HUES6 (cell line): ENCODE data around the gene DYRK1A.

Experiments used
- H3K27ac ChIP-seq: 2 replicates; pipeline ENCODE4 v1.7.0; 2013; ENCODE audit warnings: low read depth, mild to moderate bottlenecking, low read length, inconsistent platforms
- H3K27me3 ChIP-seq: 2 replicates; pipeline ENCODE4 v1.6.1; 2013; ENCODE audit warnings: low read length; ENCODE audit not compliant: control insufficient read depth, insufficient read depth
- H3K36me3 ChIP-seq: 2 replicates; pipeline ENCODE4 v1.6.1; 2013; ENCODE audit warnings: low read length; ENCODE audit not compliant: control insufficient read depth, insufficient read depth
- H3K4me1 ChIP-seq: 2 replicates; pipeline ENCODE4 v1.6.1; 2013; ENCODE audit warnings: low read length; ENCODE audit not compliant: control insufficient read depth, insufficient read depth
- H3K4me3 ChIP-seq: 2 replicates; pipeline ENCODE4 v1.5.1; 2013; ENCODE audit warnings: low read depth, low read length
- H3K9ac ChIP-seq: one replicate; pipeline ENCODE4 v1.6.1; 2013; ENCODE audit warnings: mild to moderate bottlenecking, low read length
- H3K9me3 ChIP-seq: 2 replicates; pipeline ENCODE4 v1.6.1; 2013; ENCODE audit warnings: low read depth, low read length; ENCODE audit not compliant: control insufficient read depth, insufficient read depth

DYRK1A gene

GRCh38 chr21:37386151-37386550 lies 19.6 kb downstream of the DYRK1A start:
- H3K9me3 ChIP-seq = no peaks in the 10 kb centered on the region
- no peak overlapping the region for H3K9ac ChIP-seq
- H3K27me3 ChIP-seq = no peaks in the 10 kb centered on the region
- H3K36me3 ChIP-seq = no peaks in the 10 kb centered on the region; the same call in 1 of the 2 replicates
- H3K4me1 ChIP-seq = peaks cover 31% of the 10 kb centered on the region
- H3K27ac ChIP-seq = no peak overlapping the region
- H3K4me3 ChIP-seq = no peak overlapping the region

- Histone ChIP-seq H3K27me3 (no peaks in the 10 kb centered on the region), H3K9ac (no peak overlapping the region), H3K4me1 (peaks cover 14% of the 10 kb centered on the region), H3K9me3 (no peaks in the 10 kb centered on the region; the same call in 1 of the 2 replicates), H3K4me3 (no peak overlapping the region), H3K27ac (no peak overlapping the region), H3K36me3 (no peaks in the 10 kb centered on the region; the same call in 1 of the 2 replicates)
Observed at GRCh38 chr21:37389456-37389855, 22.9 kb downstream of the DYRK1A start.

- H3K36me3 ChIP-seq = no peaks in the 10 kb centered on the region; the same call in 1 of the 2 replicates
- H3K9ac ChIP-seq = no peak overlapping the region
Observed at GRCh38 chr21:37391666-37392065, 25.1 kb downstream of the DYRK1A start.

GRCh38 chr21:37392441-37392840 lies 25.9 kb downstream of the DYRK1A start:
- Histone ChIP-seq H3K27me3 (no peaks in the 10 kb centered on the region), H3K9me3 (no peaks in the 10 kb centered on the region; the same call in 1 of the 2 replicates), H3K4me3 (no peak overlapping the region), H3K9ac (no peak overlapping the region), H3K4me1 (peaks cover 20% of the 10 kb centered on the region; the same call in 1 of the 2 replicates), H3K36me3 (no peaks in the 10 kb centered on the region; the same call in 1 of the 2 replicates), H3K27ac (no peak overlapping the region)

More at GRCh38 chr21:37391666-37392065, 25.1 kb downstream of the DYRK1A start:
- H3K27me3 ChIP-seq = no peaks in the 10 kb centered on the region
- no peak overlapping the region for H3K4me3 ChIP-seq
- H3K4me1 ChIP-seq = peaks cover 13% of the 10 kb centered on the region; the same call in 1 of the 2 replicates
- no peaks in the 10 kb centered on the region; the same call in 1 of the 2 replicates for H3K9me3 ChIP-seq
- no peak overlapping the region for H3K27ac ChIP-seq

- no peak overlapping the region for H3K27ac ChIP-seq
- no peak overlapping the region for H3K4me3 ChIP-seq
- no peaks in the 10 kb centered on the region; the same call in 1 of the 2 replicates for H3K9me3 ChIP-seq
- H3K27me3 ChIP-seq = no peaks in the 10 kb centered on the region
- H3K4me1 ChIP-seq = peaks cover 22% of the 10 kb centered on the region; the same call in 1 of the 2 replicates
- no peak overlapping the region for H3K9ac ChIP-seq
- H3K36me3 ChIP-seq = no peaks in the 10 kb centered on the region; the same call in 1 of the 2 replicates
Observed at GRCh38 chr21:37393030-37393429, 26.5 kb downstream of the DYRK1A start.

- H3K27me3 ChIP-seq = no peaks in the 10 kb centered on the region
- no peak overlapping the region for H3K27ac ChIP-seq
- H3K9me3 ChIP-seq = no peaks in the 10 kb centered on the region; the same call in 1 of the 2 replicates
- peaks cover 22% of the 10 kb centered on the region; the same call in 1 of the 2 replicates for H3K4me1 ChIP-seq
- H3K36me3 ChIP-seq = no peaks in the 10 kb centered on the region; the same call in 1 of the 2 replicates
- no peak overlapping the region for H3K4me3 ChIP-seq
- no peak overlapping the region for H3K9ac ChIP-seq
Observed at GRCh38 chr21:37393786-37394185, 27.2 kb downstream of the DYRK1A start.

- H3K27me3 ChIP-seq = no peaks in the 10 kb centered on the region
- H3K36me3 ChIP-seq = no peaks in the 10 kb centered on the region; the same call in 1 of the 2 replicates
- H3K4me1 ChIP-seq = peaks cover 19% of the 10 kb centered on the region; the same call in 1 of the 2 replicates
- no peak overlapping the region for H3K4me3 ChIP-seq
- peaks cover 16% of the 10 kb centered on the region; the same call in 1 of the 2 replicates for H3K9me3 ChIP-seq
- H3K9ac ChIP-seq = no peak overlapping the region
- H3K27ac ChIP-seq = no peak overlapping the region
Observed at GRCh38 chr21:37395961-37396360, 29.4 kb downstream of the DYRK1A start.

- Histone ChIP-seq H3K36me3 (no peaks in the 10 kb centered on the region; the same call in 1 of the 2 replicates), H3K27ac (no peak overlapping the region), H3K9ac (no peak overlapping the region), H3K9me3 (peaks cover 20% of the 10 kb centered on the region; the same call in 1 of the 2 replicates), H3K4me1 (peaks cover 19% of the 10 kb centered on the region; the same call in 1 of the 2 replicates), H3K4me3 (no peak overlapping the region), H3K27me3 (no peaks in the 10 kb centered on the region)
Observed at GRCh38 chr21:37396855-37397254, 30.3 kb downstream of the DYRK1A start.

GRCh38 chr21:37398697-37399096 lies 32.1 kb downstream of the DYRK1A start:
- Histone ChIP-seq H3K36me3 (no peaks in the 10 kb centered on the region), H3K4me3 (no peak overlapping the region), H3K9me3 (peaks cover 26% of the 10 kb centered on the region; the same call in 1 of the 2 replicates), H3K9ac (no peak overlapping the region), H3K4me1 (peaks cover 19% of the 10 kb centered on the region; the same call in 1 of the 2 replicates), H3K27ac (no peak overlapping the region), H3K27me3 (no peaks in the 10 kb centered on the region)

GRCh38 chr21:37402251-37402867 lies 35.8 kb downstream of the DYRK1A start:
- Histone ChIP-seq H3K4me1 (peaks cover 10% of the 10 kb centered on the region; the same call in 1 of the 2 replicates), H3K4me3 (no peak overlapping the region), H3K36me3 (no peaks in the 10 kb centered on the region), H3K9ac (no peak overlapping the region), H3K27ac (no peak overlapping the region), H3K27me3 (no peaks in the 10 kb centered on the region), H3K9me3 (peaks cover 26% of the 10 kb centered on the region; the same call in 1 of the 2 replicates)

- Histone ChIP-seq H3K27me3 (no peaks in the 10 kb centered on the region), H3K4me1 (0 out of 2 replicates have a peak, but pooled peaks cover 7% of the 10 kb centered on the region), H3K4me3 (no peak overlapping the region), H3K9me3 (peaks cover 13% of the 10 kb centered on the region; the same call in 1 of the 2 replicates), H3K36me3 (0 out of 2 replicates have a peak, but pooled peaks cover 2% of the 10 kb centered on the region), H3K27ac (no peak overlapping the region), H3K9ac (no peak overlapping the region)
Observed at GRCh38 chr21:37405629-37406028, 39.1 kb downstream of the DYRK1A start.
